HG03521 (cell line): Measurements from ENCODE around the gene IRF2BPL.

Experiments
- ATAC-seq: cut with Tn5 transposase; IDR thresholded peaks from one replicate; pipeline ENCODE4 v1.9.1; 2021; ENCODE audit warnings: mild to moderate bottlenecking, moderate library complexity; ENCODE audit not compliant: unreplicated experiment

Gene IRF2BPL

GRCh38 chr14:77014004-77014604, 14.4 kb downstream of the IRF2BPL start:
- no peak for ATAC-seq

GRCh38 chr14:77012193-77012765, 16.2 kb downstream of the IRF2BPL start:
- ATAC-seq: no peak

GRCh38 chr14:77011245-77011644, 17.3 kb downstream of the IRF2BPL start:
- ATAC-seq: no peak

- no peak for ATAC-seq
These were observed 19.5 kb downstream of the IRF2BPL start for GRCh38 chr14:77009014-77009413.

GRCh38 chr14:77008541-77008940, 20.0 kb downstream of the IRF2BPL start:
- ATAC-seq: no peak

- ATAC-seq: no peak
These were observed 20.5 kb downstream of the IRF2BPL start for GRCh38 chr14:77007975-77008421.

- no peak for ATAC-seq
These were observed 21.1 kb downstream of the IRF2BPL start for GRCh38 chr14:77007183-77007974.

GRCh38 chr14:77006132-77006531, 22.4 kb downstream of the IRF2BPL start:
- ATAC-seq: no peak

GRCh38 chr14:77005559-77005958, 22.9 kb downstream of the IRF2BPL start:
- ATAC-seq: no peak

- no peak for ATAC-seq
These were observed 23.6 kb downstream of the IRF2BPL start for GRCh38 chr14:77004711-77005460.

GRCh38 chr14:77003960-77004710, 24.4 kb downstream of the IRF2BPL start:
- no peak for ATAC-seq

GRCh38 chr14:77002889-77003288, 25.6 kb downstream of the IRF2BPL start:
- ATAC-seq: no peak

GRCh38 chr14:77002335-77002734, 26.2 kb downstream of the IRF2BPL start:
- ATAC-seq: no peak

- no peak for ATAC-seq
These were observed 27.9 kb downstream of the IRF2BPL start for GRCh38 chr14:77000340-77001270.

GRCh38 chr14:76998910-76999309, 29.6 kb downstream of the IRF2BPL start:
- no peak for ATAC-seq

GRCh38 chr14:76997257-76997970, 31.1 kb downstream of the IRF2BPL start:
- ATAC-seq: no peak

GRCh38 chr14:76996563-76997146, 31.9 kb downstream of the IRF2BPL start:
- ATAC-seq: no peak

GRCh38 chr14:76995279-76996035, 33.1 kb downstream of the IRF2BPL start:
- ATAC-seq: no peak
